Renal cortex interstitium (tissue), 11 donors: ENCODE data around the gene CAMK2D. TPM values are rescaled to one million over a fixed set of nuclear protein-coding genes. Genes with fewer than 3 reads are reported as not detected.

Experiments used
- DNase-seq, 11 donors: peaks; one replicate each; pipeline ENCODE4 v3.0.0-alpha.2; 2013; ENCODE audit warnings: low read depth in 9 of 11, low spot score in 4 of 11; ENCODE audit errors: extremely low read depth in 1 of 11
- polyA plus RNA-seq, 3 donors: library from polyadenylated mRNA; unstranded; fragments of 120-200 nt; gene quantifications; one replicate each; pipeline ENCODE4 v1.2.1, GENCODE V29; 2013; ENCODE audit not compliant: insufficient read length in 3 of 3

The CAMK2D gene
- polyA plus RNA-seq, 3 donors: 74.9 to 87.6 (median 78.2) TPM

DNA sequence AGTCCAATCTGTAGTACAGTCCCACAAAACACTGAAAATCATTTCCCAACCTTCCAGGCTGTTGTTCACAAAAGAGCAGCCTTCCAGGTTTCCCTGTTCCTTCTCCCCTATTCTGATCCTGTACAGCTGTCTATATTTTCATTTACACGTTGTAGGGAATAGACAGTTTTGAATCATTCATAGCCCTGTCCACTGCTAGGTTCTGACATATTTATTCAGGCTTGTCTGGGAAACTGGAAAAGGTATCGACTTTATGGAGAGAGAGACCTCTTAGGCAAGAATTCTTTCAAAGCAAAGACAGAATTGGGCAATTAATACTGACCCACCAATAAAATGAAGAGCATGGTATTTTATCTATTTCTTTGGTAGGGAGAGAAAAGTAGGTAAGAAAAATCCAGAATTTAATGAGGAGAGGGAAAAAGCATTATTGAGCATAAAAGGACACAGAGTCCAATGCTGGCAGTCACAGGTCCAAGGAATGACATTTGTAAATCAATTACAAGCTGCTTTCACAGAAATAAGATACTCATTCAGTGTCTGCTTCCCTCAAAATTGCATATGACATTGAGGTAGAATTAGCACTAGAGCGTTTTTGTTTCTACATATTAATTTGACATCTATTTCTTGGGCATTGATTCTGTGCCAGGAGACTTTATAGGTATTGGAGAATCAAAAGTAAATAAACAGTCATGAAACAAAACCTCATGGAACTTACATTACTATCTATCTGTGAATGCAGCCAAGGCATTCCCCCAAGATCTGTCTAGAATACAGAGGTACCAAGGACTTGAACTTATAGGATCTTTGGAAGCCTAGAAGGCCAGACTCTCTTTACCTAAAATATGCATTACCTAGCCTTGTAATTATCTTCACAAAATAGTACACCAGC lies 127.2 kb downstream of the CAMK2D start:
- DNase-seq: no peak

DNA sequence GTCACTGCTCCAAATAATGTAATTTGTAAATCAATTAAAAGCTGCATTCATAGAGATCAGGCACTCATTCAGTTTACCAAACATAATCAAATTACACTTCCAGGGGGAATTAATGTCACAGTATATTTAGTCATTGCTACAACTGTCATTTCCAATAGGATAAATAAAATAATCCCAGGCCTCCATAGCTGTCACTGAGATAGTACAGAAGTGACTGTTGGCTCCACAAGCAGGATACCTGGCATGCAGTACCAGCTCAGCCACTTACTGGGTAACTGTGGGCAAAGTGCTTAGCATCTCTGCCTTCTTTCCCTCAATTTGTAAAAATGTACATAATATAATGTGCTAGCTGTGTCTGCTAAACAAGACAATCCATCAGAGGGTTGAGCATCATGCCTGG lies 128.1 kb downstream of the CAMK2D start:
- no peak for DNase-seq

DNA sequence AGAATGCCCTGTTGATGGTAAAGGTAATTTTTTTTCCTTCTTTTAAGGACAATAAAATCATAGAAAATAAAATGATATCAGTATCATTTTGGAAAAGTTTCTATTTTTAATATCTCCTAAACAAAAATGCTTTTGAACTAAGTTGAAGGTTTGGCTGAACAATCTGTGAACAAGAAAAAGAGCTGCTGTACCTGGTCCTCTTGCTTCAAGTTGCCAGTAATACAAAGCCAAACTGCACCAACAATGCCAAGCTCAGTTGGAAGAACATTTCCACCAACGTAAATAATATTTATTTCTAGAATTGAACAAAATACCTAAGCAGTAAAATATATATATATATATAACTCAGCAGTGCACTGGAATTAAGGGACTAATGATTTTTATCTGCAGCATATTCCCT lies 132.8 kb downstream of the CAMK2D start:
- no peak for DNase-seq

DNA sequence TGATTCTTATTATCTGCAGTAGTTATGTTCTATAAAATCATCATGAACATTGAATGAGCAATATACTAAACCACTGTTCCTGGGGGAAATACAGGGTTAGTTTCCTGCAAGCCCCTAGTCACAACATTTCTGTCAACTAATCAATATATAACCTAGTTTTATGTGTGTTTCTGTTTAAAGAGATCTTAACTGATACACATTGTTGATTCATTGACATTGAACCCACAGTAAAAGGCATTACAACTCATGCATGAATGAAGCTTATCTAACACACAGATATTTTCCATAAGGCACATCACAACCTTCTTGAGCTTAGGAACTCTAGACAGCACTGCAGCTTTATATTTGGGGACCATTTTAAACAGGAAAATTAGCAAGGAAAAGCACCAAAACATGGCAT lies 134.2 kb downstream of the CAMK2D start:
- DNase-seq: no peak

DNA sequence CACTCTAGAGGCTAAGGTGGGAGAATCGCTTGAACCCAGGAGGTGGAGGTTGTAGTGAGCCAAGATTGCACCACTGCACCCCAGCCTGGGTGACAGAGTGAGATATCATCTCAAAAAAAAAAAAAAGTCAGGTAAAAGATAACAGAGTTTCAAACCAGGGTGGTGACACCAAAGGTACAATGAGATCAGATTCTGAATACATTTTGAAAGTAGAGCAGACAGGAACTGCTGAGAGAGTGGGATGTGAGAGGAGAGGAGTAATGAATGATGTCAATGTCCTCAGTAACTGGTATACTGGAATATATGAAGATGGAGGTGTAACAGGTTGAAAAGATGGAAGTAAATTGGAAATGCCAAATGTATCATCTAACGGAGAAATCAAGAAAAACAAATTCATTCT lies 135.6 kb downstream of the CAMK2D start:
- no peak for DNase-seq

DNA sequence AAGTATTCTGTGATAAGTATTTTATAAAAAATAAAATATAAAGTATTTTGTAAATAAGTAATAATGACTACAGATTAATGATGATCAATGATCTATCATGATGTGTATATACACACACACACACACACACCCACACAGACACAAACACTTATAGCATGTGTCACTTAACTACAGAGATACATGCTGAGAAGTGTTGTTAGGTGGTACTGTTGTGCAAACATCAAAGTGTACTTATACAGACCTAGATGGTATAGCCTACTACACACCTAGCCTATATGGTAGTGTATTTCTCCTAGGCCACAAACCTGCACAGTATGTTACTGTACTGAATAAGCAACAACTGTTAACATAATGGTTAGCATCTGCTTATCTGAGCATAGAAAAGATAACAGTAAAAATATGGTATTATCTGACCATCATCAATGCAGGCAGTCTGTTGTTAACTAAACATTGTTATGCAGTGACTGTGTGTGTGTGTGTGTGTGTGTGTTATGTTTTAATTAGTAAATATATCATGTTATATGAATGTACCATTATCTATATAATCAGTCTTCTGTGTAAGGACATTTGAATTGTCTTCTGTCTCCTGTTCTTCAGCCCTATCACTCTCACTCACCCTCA lies 138.2 kb downstream of the CAMK2D start:
- no peak for DNase-seq

DNA sequence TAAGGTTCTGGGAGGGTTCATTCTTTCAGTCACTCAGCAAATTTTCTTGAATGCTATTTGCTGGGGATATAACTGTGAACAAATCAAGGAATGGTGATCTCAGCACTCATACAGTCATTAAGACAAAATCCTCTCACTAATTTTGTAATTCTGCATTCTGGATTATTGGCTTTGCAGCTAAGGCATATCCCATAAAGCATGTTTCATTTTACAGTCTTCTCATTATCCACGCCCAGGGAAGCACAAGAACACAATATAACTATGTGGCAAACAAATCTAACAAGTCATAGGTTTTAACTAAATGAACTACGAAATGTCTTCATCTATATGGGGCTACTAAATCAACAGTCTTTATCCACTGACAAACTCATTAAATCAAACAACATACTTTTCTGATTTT lies 139.9 kb downstream of the CAMK2D start:
- DNase-seq: no peak

DNA sequence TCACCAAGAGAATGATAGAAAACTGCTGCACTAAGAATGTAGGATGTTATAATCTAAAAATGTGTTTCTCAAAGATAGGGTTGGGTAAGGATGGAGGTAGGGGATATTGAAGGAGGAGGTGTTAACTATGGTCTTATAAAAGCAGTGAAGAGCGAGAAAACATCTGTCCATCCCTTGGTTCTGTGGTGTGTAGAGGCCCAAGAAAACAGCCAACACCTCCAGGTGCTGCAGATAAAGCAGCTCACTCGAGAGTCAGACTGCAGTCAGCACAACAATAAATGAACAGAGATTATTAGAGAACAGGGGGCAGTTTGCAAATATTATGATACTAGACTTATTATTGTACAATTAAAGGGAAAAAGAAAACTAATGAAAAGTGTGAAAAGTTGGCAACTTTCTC lies 141.5 kb downstream of the CAMK2D start:
- DNase-seq: no peak

DNA sequence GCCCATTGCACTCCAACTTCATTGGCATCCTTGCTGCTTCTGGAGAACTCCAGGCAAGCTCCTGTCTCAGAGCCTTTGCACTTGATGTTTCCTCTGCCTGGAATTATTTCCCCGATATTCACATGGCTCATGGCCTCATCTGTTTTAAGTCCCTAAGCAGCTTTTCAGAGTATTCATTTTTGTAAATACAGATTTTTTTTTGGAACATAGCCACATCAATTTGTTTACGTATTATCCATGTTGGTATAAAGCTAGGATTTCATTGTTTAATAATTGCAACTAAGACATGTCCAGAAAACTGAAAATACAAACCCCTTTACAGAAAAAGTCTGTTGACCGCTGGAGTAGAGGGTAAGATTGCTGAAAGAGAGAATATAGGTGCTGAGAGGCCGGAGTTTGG lies 142.0 kb downstream of the CAMK2D start:
- no peak for DNase-seq

DNA sequence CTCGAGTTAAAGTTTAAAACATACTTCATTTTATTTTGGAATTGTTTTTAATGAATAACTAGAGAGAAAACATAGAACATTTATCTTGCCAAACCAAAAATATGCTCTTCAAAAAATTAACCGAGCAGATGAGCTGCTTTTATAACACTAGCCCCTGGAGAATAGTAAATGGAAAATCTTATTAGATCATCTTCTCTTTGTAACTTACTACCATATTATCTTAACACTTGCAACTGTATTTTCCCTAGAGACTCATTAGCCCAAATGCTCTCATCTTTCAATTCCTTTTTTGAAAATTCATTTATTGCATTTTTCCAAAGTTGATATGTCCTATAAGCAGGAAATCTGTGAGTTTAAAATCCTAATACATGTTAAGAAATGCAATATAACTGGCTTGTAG lies 143.3 kb downstream of the CAMK2D start:
- no peak for DNase-seq

DNA sequence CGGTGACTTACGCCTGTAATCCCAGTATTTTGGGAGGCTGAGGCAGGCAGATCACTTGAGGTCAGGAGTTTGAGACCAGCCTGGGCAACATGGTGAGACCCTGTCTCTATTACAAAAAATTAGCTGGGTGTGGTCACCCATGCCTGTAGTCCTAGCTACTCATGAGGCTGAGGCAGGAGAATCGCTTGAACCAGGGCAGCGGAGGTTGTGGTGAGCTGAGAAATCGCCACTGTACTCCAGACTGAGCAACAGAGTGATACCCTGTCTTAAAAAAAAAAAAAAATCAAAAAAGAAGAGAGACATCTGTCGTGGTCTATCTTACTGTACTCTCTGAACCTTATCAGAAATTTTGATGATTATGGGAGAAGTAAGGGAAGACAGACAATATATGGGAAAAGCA lies 144.3 kb downstream of the CAMK2D start:
- no peak for DNase-seq

DNA sequence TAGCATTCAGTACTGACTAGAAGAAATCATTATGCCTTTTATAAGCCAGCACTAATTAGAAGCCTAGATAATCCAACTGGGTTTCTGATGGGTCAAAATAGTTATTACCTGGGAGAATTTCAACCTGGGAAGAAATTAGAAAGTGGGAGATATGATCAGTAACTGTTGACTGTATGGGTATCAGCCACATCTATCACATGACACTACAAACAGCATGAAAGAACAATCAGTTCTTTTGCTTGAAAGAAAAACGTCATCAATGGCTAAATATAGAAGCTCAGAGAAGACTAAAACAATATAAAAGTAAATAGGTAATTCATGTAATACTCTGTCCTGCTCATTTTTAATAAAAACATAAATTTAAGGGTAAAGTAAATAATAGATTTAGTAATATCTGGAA lies 145.1 kb downstream of the CAMK2D start:
- DNase-seq: no peak

DNA sequence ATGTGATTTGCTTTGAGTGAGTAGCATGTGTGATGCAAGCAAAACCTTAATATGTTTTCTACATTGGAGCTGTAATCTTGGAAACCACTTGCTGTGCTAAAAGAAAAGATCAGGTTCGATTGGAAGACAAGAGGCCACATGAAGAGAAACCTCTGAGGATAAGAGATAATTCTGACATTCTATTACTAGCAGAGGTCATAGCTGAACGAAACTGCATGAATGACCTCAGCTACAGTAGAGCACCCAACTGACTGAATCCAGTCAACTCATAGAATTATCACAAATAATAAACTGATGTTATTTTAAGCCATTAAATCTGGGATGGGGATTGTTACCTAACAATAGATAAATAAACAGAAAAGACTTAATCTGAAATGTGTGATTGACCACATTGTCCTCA lies 147.1 kb downstream of the CAMK2D start:
- no peak for DNase-seq

DNA sequence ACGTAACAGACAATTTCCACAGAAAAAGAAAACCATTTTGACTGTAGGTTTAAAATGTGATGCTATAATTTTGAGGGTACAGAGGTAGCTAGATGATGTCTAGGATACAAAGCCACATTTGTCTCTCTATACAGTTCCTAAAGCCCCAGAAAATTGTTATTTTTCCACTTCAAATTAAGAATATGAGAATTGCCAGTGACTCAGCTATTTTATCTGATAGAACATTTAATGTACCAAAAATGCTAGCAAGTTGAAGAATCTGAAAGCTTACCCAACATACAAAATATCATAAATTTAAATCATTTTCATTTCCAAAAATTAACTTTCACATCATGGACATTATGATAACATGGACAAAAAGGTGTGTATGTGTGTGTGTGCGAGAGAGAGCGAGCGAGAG lies 148.0 kb downstream of the CAMK2D start:
- DNase-seq: no peak

DNA sequence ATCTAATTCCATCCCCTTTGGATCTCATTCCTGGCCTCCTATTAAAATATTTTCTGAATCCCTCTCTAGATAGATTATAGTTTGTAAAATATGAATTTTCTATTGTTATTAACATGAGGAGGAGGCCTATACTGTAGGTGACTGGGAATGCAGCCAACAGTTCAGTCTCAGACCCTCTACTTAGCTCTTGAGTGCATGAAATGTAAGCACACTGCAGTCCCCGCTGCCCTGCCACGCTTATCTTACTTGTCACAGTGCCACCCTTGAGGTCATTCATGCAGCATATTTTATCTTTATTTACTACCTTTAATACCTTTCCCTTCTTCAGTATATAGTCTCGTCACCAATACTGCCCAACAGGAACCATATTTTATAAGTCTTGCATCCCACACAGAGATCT lies 151.0 kb downstream of the CAMK2D start:
- DNase-seq: no peak

DNA sequence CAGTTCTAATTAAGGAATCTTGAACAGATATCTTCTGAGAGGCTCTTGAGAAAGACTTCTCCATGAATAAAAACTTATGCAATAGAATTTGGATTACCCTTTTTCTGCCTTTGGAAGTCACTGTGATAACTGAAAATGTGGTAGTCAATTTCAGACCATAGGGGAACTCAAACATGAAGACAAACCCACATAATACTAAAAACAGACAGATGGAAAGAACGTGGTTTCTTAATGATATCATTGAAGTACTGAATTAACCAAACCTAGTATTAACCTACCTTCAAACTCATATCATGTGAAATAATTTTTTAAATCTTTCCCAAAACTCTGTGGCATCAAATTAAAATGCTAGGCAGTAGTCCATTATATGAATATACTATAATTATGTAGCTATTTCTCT lies 153.5 kb downstream of the CAMK2D start:
- no peak for DNase-seq

DNA sequence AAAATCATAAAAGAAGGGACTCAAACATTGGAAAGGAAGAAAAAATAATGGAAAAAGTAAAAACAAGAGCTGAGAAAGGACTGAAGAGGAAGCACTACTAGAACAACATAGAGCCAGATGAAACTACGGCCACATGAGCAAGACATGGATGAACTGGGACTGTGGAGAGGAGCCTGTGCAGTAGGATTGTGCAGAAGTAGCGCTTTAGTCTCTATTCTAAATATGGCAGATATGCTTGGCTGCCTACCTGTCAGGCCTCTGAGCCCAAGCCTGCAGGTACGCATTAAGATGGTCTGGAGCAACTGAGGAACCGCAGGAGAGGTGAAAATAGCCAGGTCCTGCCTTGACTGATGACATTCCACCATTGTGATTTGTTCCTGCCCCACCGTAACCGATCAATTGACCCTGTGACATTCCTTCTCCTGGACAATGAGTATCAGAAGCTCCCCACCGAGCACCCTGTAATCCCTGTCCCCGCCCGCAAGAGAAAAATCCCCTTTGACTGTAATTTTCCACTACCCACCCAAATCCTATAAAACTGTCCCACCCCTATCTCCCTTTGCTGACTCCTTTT lies 154.3 kb downstream of the CAMK2D start:
- DNase-seq: no peak

DNA sequence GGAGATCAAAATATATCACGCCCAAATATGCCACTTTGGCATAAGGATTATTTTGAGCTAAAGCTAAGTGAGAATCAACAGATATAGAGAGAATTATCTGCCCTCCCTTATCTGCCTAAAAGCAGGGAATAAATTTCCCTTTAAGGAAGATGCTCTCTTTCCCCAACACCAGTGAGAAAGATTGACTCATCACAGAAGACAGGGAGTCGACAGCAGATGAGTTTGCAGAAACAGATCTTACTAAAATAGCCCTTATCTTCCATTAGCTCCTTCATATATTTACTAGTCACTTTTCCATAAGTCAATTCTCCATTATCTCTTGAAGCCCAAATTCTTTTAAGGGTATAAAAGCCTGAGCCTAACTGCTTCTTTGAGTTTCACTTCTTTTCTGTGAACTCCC lies 156.6 kb downstream of the CAMK2D start:
- no peak for DNase-seq

DNA sequence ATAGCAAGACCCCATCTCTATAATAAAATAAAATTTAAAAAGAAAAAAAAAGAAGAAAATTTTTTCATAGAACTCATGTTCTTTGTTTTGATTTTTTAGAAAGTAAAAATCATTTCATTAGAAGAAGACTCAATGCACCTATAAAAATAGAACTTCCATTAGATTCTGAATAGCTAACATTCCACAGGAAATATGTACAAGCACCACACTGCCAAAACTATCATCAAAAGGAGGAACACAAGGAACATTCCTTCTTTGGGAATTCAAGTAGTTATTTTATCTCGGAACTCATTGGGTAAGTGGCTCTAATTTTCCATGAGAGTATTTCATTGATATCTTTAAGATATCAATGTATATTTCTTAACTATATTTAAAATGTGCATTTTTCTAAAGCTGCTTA lies 157.6 kb downstream of the CAMK2D start:
- no peak for DNase-seq

DNA sequence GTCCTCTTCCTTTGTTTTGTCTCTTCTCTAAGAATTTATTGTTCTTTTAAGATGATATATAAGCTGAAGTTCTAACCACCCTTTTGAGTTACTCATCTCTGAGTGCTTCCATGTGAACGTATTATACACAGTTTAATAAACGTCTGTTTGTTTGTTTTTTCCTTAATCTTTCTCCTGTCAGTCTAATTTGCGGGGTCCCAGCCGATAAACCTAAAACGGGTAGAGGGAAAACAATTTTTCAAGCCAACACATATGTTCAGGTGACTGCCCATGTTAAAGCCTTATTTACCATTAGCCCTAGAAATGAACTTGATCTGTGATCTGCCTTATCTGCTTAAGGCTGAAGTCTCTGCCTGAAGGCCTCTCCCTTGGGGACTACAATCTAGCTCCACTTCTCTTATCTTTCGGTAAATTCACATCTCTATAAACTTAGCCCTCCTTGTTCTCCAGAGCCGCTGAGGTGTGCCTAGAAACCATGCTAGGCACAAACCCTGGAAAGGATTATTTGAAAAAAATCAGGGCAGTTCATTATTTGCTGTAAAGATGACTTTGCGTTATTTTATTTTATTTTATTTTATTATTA lies 158.8 kb downstream of the CAMK2D start:
- DNase-seq: no peak
